Left ventricle myocardium inferior (tissue), 1 donor: ENCODE data around the gene GLI2. TPM values are rescaled to one million over a fixed set of nuclear protein-coding genes. Genes with fewer than 3 reads are reported as not detected.

ENCODE experiments used
- DNase-seq: peaks from one replicate; pipeline ENCODE4 v3.0.0-alpha.2; 2020
- H3K27ac ChIP-seq: fragments of 200-600 bp; replicated peaks from 2 replicates; pipeline ENCODE4 v1.8.0; 2021
- H3K27me3 ChIP-seq: fragments of 200-600 bp; 2 replicates; pipeline ENCODE4 v1.8.0; 2021; ENCODE audit warnings: low read depth
- H3K36me3 ChIP-seq: fragments of 200-600 bp; 2 replicates; pipeline ENCODE4 v1.8.0; 2021
- H3K4me1 ChIP-seq: fragments of 200-600 bp; 2 replicates; pipeline ENCODE4 v1.8.0; 2021
- H3K4me3 ChIP-seq: fragments of 200-600 bp; 2 replicates; pipeline ENCODE4 v1.8.0; 2021; ENCODE audit warnings: mild to moderate bottlenecking, moderate library complexity
- H3K9me3 ChIP-seq: fragments of 200-600 bp; replicated peaks from 2 replicates; pipeline ENCODE4 v1.8.0; 2021
- intact Hi-C: fragments of 100-400 bp; cut with micrococcal nuclease; formaldehyde crosslinking; loops from one replicate; pipeline ENCODE4 v1.11.0; 2022
- total RNA-seq: library from RNA; stranded (reverse); fragmentation: NEBNext Ultra II Directional; extraction: Animal tissue kit (Norgen Biotek cat#: 25700); gene quantifications from one replicate; pipeline ENCODE4 v1.2.1, GENCODE V29; 2021
- TF ChIP-seq, protein P1 (sequence below): fragments of 200-600 bp; IDR thresholded peaks from 2 replicates; pipeline ENCODE4 v1.8.0; 2021; ENCODE audit warnings: antibody characterized with exemption, mild to moderate bottlenecking, borderline replicate concordance
- donor health status: DM: no; HTN: yes; CAD: no; lungs with severe emphysema.

The GLI2 gene
- total RNA-seq, 1 donor from 2014 or later: 2.4 TPM

DNA sequence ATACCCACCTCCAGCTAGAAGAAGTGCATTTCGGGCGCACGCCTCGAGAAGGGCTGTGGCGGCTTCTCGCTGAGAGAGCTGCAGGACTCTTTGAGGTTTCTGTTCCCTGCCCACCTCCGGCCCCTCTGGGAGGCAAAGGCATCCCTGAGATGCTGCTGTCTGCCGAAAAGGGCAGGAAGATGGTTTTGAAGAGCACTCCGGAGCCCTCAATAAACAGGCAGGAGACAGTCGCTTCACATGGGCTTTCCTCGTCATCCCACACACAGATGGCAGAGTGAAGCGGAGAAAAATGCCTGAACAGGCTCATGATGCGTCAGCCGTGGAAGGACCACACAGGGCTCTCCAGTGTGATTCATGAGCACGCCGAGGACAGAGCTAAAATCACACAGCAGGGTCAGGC is 25.4 kb upstream of the GLI2 start:
- intact Hi-C loops: no loop called here

DNA sequence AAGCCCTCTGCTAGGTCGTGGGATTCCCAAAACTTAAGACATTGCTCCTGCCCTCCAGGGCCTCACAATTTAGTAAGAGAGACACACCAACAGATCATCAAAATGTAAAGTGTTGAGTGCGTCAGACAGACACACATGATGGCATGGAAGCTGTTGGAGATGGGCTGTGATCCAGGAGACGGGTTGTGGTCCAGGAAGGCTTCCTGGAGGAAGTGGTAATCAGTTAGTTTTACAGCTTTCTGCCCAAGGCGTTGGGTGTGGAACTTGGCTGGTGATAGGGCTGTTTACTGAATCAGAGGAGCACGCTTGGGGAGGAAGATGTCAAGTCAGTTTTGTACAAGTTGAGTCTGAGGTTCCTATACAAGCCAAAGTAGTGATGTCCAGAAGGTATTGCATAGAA is 24.0 kb upstream of the GLI2 start:
- TF ChIP-seq, protein P1, sequence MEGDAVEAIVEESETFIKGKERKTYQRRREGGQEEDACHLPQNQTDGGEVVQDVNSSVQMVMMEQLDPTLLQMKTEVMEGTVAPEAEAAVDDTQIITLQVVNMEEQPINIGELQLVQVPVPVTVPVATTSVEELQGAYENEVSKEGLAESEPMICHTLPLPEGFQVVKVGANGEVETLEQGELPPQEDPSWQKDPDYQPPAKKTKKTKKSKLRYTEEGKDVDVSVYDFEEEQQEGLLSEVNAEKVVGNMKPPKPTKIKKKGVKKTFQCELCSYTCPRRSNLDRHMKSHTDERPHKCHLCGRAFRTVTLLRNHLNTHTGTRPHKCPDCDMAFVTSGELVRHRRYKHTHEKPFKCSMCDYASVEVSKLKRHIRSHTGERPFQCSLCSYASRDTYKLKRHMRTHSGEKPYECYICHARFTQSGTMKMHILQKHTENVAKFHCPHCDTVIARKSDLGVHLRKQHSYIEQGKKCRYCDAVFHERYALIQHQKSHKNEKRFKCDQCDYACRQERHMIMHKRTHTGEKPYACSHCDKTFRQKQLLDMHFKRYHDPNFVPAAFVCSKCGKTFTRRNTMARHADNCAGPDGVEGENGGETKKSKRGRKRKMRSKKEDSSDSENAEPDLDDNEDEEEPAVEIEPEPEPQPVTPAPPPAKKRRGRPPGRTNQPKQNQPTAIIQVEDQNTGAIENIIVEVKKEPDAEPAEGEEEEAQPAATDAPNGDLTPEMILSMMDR: no peak
- Histone ChIP-seq H3K9me3 (no peaks in the 10 kb centered on the region), H3K36me3 (no peaks in the 10 kb centered on the region), H3K27me3 (peaks cover 76% of the 10 kb centered on the region), H3K27ac (no peak overlapping the region), H3K4me1 (peaks cover 7% of the 10 kb centered on the region), H3K4me3 (no peak overlapping the region)
- intact Hi-C loops: no loop called here
- no peak for DNase-seq

More for the DNA sequence above, 25.4 kb upstream of the GLI2 start:
- no peak overlapping the region for H3K27ac ChIP-seq
- no peaks in the 10 kb centered on the region for H3K9me3 ChIP-seq
- no peak for DNase-seq
- no peaks in the 10 kb centered on the region for H3K36me3 ChIP-seq
- H3K4me3 ChIP-seq: no peak overlapping the region
- TF ChIP-seq, protein P1: no peak
- H3K4me1 ChIP-seq: peaks cover 2% of the 10 kb centered on the region
- peaks cover 86% of the 10 kb centered on the region for H3K27me3 ChIP-seq

DNA sequence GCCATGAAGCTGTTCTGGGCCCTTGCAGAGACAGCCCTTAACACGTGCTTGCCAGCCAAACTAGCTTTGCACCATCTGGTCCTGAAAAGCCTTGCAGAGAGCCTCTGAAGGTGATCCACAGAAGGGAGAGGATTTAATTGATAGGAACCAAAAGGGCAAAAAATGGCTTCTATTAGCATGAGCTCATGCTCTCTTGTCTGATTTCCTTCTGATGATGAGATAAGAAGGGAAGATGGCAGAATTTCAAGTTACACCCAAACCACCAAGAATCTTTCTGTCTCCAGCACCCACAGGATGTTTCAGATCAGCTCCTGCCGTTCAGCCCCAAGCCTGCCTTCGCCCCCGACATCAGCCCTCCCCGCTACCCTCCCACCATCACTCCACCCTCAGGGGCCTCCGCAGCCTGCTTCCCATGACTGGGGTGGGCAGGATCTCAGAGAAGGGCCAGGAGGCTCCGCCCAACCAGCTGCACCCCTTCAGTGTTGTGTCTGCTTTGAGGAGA is 23.4 kb upstream of the GLI2 start:
- H3K27me3 ChIP-seq: peaks cover 70% of the 10 kb centered on the region
- intact Hi-C loops: no loop called here
- peaks cover 7% of the 10 kb centered on the region for H3K4me1 ChIP-seq
- DNase-seq: no peak
- H3K9me3 ChIP-seq: no peaks in the 10 kb centered on the region
- H3K36me3 ChIP-seq: no peaks in the 10 kb centered on the region
- no peak overlapping the region for H3K4me3 ChIP-seq
- TF ChIP-seq, protein P1: no peak
- no peak overlapping the region for H3K27ac ChIP-seq

DNA sequence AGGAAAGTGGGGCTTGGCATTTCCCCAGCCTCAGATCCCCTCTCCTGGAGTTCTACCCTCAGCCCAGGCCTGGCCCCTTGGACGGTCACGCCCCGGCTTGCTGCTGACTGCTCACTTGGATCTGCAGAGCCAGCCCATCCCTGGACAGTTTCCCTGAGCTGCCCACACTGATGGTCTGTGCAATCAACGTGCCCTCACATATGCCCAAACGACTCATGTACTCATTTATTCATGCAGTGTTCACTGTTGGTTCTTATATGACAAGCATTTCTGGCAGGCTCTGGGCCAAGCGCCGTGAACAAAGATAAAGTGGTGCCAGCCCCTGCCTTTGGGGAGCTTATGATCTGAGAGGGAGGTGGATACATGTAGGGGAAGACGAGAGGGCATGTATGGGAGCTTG is 20.3 kb upstream of the GLI2 start:
- peaks cover 42% of the 10 kb centered on the region for H3K27me3 ChIP-seq
- no peak for DNase-seq
- H3K4me3 ChIP-seq: no peak overlapping the region
- intact Hi-C loops: no loop called here
- H3K9me3 ChIP-seq: no peaks in the 10 kb centered on the region
- H3K4me1 ChIP-seq: peaks cover 7% of the 10 kb centered on the region
- H3K36me3 ChIP-seq: no peaks in the 10 kb centered on the region
- TF ChIP-seq, protein P1: no peak
- H3K27ac ChIP-seq: no peak overlapping the region

DNA sequence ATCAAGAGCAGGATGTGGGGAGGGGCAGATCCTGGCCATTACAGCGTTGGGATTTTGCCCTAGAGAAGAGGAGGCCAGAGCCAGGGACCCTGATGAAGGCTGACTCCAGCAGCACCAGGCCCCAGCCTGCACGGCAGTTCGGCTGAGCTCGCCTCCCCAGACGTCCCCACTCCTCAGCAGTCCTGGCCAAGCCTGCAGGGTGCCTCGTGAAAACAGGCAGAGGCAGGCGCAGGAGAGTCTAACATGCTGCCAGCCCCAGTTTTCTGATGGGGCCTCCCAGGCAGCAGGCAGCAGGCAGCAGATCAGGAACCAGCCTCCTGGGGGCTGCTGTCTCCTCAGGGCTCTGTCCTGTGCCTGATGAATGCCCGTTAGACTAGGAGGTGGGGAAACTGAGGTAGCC is 19.7 kb upstream of the GLI2 start:
- no peak overlapping the region for H3K27ac ChIP-seq
- TF ChIP-seq, protein P1: no peak
- no peaks in the 10 kb centered on the region for H3K9me3 ChIP-seq
- no peak overlapping the region for H3K4me3 ChIP-seq
- peaks cover 7% of the 10 kb centered on the region for H3K4me1 ChIP-seq
- no peak for DNase-seq
- peaks cover 41% of the 10 kb centered on the region for H3K27me3 ChIP-seq
- intact Hi-C loops: no loop called here
- H3K36me3 ChIP-seq: no peaks in the 10 kb centered on the region
